CD4-positive, alpha-beta T cell treated with Interleukin-2 at 100 ng/mL for 4 hours (primary cell): ENCODE measurements around the gene ZMIZ1.

Experiments used
- DNase-seq: peaks from one replicate; pipeline ENCODE4 v3.0.0-alpha.2; 2020; ENCODE audit warnings: low spot score

ZMIZ1 gene

GRCh38 chr10:79346012-79346340, 277.2 kb downstream of the ZMIZ1 start:
- DNase-seq: no peak

- DNase-seq: no peak
Observed at GRCh38 chr10:79346388-79347225, 277.8 kb downstream of the ZMIZ1 start.

- peak; percentile 93 for DNase-seq
Observed at GRCh38 chr10:79347226-79347893, 278.6 kb downstream of the ZMIZ1 start, which contains the start of gene PPIF. Gene PPIF (plus strand): TSS chr10:79347469. CDS start chr10:79347549, 80 bp downstream.

- peak; percentile 73 for DNase-seq
Observed at GRCh38 chr10:79347894-79348639, 279.3 kb downstream of the ZMIZ1 start.

- no peak for DNase-seq
Observed at GRCh38 chr10:79348640-79348988, 279.8 kb downstream of the ZMIZ1 start.

- no peak for DNase-seq
Observed at GRCh38 chr10:79349072-79349491, 280.3 kb downstream of the ZMIZ1 start.

GRCh38 chr10:79349766-79350406, 281.1 kb downstream of the ZMIZ1 start:
- no peak for DNase-seq

- DNase-seq: no peak
Observed at GRCh38 chr10:79350407-79351154, 281.8 kb downstream of the ZMIZ1 start.

- DNase-seq: no peak
Observed at GRCh38 chr10:79351332-79351731, 282.6 kb downstream of the ZMIZ1 start.

GRCh38 chr10:79352035-79352877, 283.5 kb downstream of the ZMIZ1 start:
- DNase-seq: no peak

GRCh38 chr10:79353000-79353406, 284.2 kb downstream of the ZMIZ1 start:
- DNase-seq: no peak

GRCh38 chr10:79353726-79354125, 285.0 kb downstream of the ZMIZ1 start:
- DNase-seq: no peak

GRCh38 chr10:79354141-79354540, 285.4 kb downstream of the ZMIZ1 start:
- no peak for DNase-seq

GRCh38 chr10:79354615-79355014, 285.8 kb downstream of the ZMIZ1 start:
- no peak for DNase-seq

GRCh38 chr10:79355420-79356017, 286.8 kb downstream of the ZMIZ1 start:
- no peak for DNase-seq

- no peak for DNase-seq
Observed at GRCh38 chr10:79356104-79356503, 287.3 kb downstream of the ZMIZ1 start.

- no peak for DNase-seq
Observed at GRCh38 chr10:79357180-79357579, 288.4 kb downstream of the ZMIZ1 start.

- no peak for DNase-seq
Observed at GRCh38 chr10:79358811-79359210, 290.0 kb downstream of the ZMIZ1 start.

- DNase-seq: no peak
Observed at GRCh38 chr10:79359816-79360498, 291.2 kb downstream of the ZMIZ1 start.
